ENCODE data around the gene STIM1. TPM values are rescaled to one million over a fixed set of nuclear protein-coding genes. Genes with fewer than 3 reads are reported as not detected.

Gene STIM1
- total and polyA plus RNA-seq, 10 of the 15 experiments (the other 5 are each of a cell fraction or from before 2014, with no cell fraction given) = 8.6 to 57.7 (median 29.3) TPM

GRCh38 chr11:3972431-3972830 is 117.0 kb downstream of the STIM1 start:
- no peak overlapping the region for H2AFZ ChIP-seq (ENCODE audit: control insufficient read depth, low read depth, low read length)
- H4K20me1 ChIP-seq (ENCODE audit: control insufficient read depth, insufficient read depth) = no peaks in the 10 kb centered on the region
- FAIRE-seq = no peak
- no peaks in the 10 kb centered on the region for H3K27me3 ChIP-seq (replicated peaks in 1 of 2; ENCODE audit: control insufficient read depth in 2 of 2, insufficient read depth in 2 of 2, low read length in 1 of 2)
- no peak overlapping the region for H3K4me3 ChIP-seq
- SMC1A ChIA-PET (ENCODE audit: uncharacterized antibody, unreplicated experiment) = interaction anchor here (0.6 to 1.4 kb wide), 6 partner anchors 14 to 118 kb away, joined by 3 to 4 read pairs (median 3); no protein-coding TSS in a partner anchor
- H3K79me2 ChIP-seq (ENCODE audit: control insufficient read depth, insufficient read depth, low read length) = no peaks in the 10 kb centered on the region; the same call in 1 of the 2 replicates
- H3K9me3 ChIP-seq (replicated peaks; ENCODE audit: control insufficient read depth, insufficient read depth, low read length) = no peaks in the 10 kb centered on the region
- no peak for DNase-seq (ENCODE audit: low read depth, low spot score)
- H3K4me2 ChIP-seq (ENCODE audit: control insufficient read depth, insufficient read depth) = no peak overlapping the region
- H3K4me1 ChIP-seq (ENCODE audit: control insufficient read depth, insufficient read depth, low read length) = peaks cover 4% of the 10 kb centered on the region; the same call in 1 of the 2 replicates
- ATAC-seq = no peak
- no TSS peak for BruUV-seq (replicated peaks)
- RAD21 ChIA-PET (ENCODE audit: unreplicated experiment) = interaction anchor here (0.8 to 1.4 kb wide), 2 partner anchors 13 to 123 kb away, joined by 3 read pairs; no protein-coding TSS in a partner anchor
- TF ChIP-seq CUX1 (IDR thresholded peaks at IDR 0.05; ENCODE audit: insufficient replicate concordance, low read depth, low read length) = no peak
- TF ChIP-seq ATF7 (IDR thresholded peaks at IDR 0.05; ENCODE audit: low read depth) = no peak
- TF ChIP-seq BCLAF1 (IDR thresholded peaks at IDR 0.05) = no peak
- TF ChIP-seq NFXL1 (IDR thresholded peaks at IDR 0.05; ENCODE audit: borderline replicate concordance) = no peak
- TF ChIP-seq CREM (IDR thresholded peaks at IDR 0.05; ENCODE audit: low read depth) = no peak
- TF ChIP-seq ZNF207 (IDR thresholded peaks at IDR 0.05; ENCODE audit: borderline replicate concordance) = no peak
- in situ Hi-C loops (cut with MboI) (no loop called here), intact Hi-C loops (cut with micrococcal nuclease; ENCODE audit: unreplicated experiment) (no loop called here)
- H3K36me3 ChIP-seq (ENCODE audit: control insufficient read depth in 2 of 2, insufficient read depth in 2 of 2, low read length in 1 of 2) = peaks cover 6 to 8% of the 10 kb centered on the region in 2 experiments; a peak in 3 of 4 replicates
- WGBS (ENCODE audit: insufficient coverage, insufficient replicate concordance, low lambda C conversion rate, missing lambda C conversion rate) = 100% methylated on average over 1 of the region's 1 CpG
- CTCF ChIA-PET = interaction anchor here (2.1 to 3.5 kb wide), 3 partner anchors 101 to 123 kb away, joined by 13 to 18 read pairs (median 15); partner anchors contain the start of gene STIM1
- H3K9ac ChIP-seq (ENCODE audit: control insufficient read depth, insufficient read depth, low read length) = no peak overlapping the region
- POLR2A ChIA-PET = interaction anchor here (0.7 kb wide), 1 partner anchor 23 kb away, joined by 3 read pairs; no protein-coding TSS in a partner anchor
- H3K27ac ChIP-seq (ENCODE audit: control insufficient read depth, insufficient read depth) = no peak overlapping the region

All from GM12878 (cell line).